Astrocyte (in vitro differentiated cells and primary cell): Measurements from ENCODE around the gene PEX10. TPM values are rescaled to one million over a fixed set of nuclear protein-coding genes. Genes with fewer than 3 reads are reported as not detected.

ENCODE experiments used
- DNase-seq: peaks from one replicate; pipeline ENCODE4 v3.0.0-alpha.2; 2010; ENCODE audit warnings: low read depth
- FAIRE-seq: peaks from 2 replicates; lab custom pipeline; 2011; peaks lifted over from hg19 to GRCh38; lab: Jason Lieb, UNC
- H2AFZ ChIP-seq: 2 replicates; pipeline ENCODE4 v1.6.0; 2012; ENCODE audit warnings: low read depth, low read length, inconsistent platforms
- H3K27ac ChIP-seq: 2 replicates; pipeline ENCODE4 v1.5.1; 2011; ENCODE audit warnings: low read depth, low read length, inconsistent platforms
- H3K27me3 ChIP-seq: 2 replicates; pipeline ENCODE4 v1.6.0; 2011; ENCODE audit warnings: low read length, inconsistent platforms; ENCODE audit not compliant: insufficient read depth
- H3K36me3 ChIP-seq: 2 replicates; pipeline ENCODE4 v1.5.1; 2011; ENCODE audit warnings: low read length, inconsistent platforms; ENCODE audit not compliant: insufficient read depth
- H3K4me1 ChIP-seq: 2 replicates; pipeline ENCODE4 v1.5.1; 2011; ENCODE audit warnings: low read length, inconsistent platforms; ENCODE audit not compliant: insufficient read depth
- H3K4me2 ChIP-seq: 2 replicates; pipeline ENCODE4 v1.6.0; 2012; ENCODE audit warnings: low read length, inconsistent platforms
- H3K4me3 ChIP-seq: 2 replicates; pipeline ENCODE4 v1.5.1; 2011; ENCODE audit warnings: low read depth, mild to moderate bottlenecking, low read length, inconsistent platforms; ENCODE audit not compliant: insufficient read depth
- H3K79me2 ChIP-seq: 2 replicates; pipeline ENCODE4 v1.6.0; 2012; ENCODE audit warnings: mild to moderate bottlenecking, low read length, inconsistent platforms; ENCODE audit not compliant: insufficient read depth
- H3K9ac ChIP-seq: 2 replicates; pipeline ENCODE4 v1.6.0; 2012; ENCODE audit warnings: mild to moderate bottlenecking, low read length, inconsistent platforms
- H3K9me3 ChIP-seq: 2 replicates; pipeline ENCODE4 v1.5.1; 2012; ENCODE audit warnings: low read depth, mild to moderate bottlenecking, low read length, inconsistent platforms; ENCODE audit not compliant: insufficient read depth
- H4K20me1 ChIP-seq: 2 replicates; pipeline ENCODE4 v1.6.0; 2012; ENCODE audit warnings: low read length, inconsistent platforms; ENCODE audit not compliant: insufficient read depth
- H3K27ac Mint-ChIP-seq: one replicate; pipeline ENCODE4 v1.8.0; 2021; ENCODE audit warnings: mild to moderate bottlenecking, mixed read lengths; ENCODE audit not compliant: unreplicated experiment
- H3K27me3 Mint-ChIP-seq: one replicate; pipeline ENCODE4 v1.8.0; 2021; ENCODE audit warnings: low read depth, mixed read lengths; ENCODE audit not compliant: unreplicated experiment
- H3K36me3 Mint-ChIP-seq: one replicate; pipeline ENCODE4 v1.8.0; 2021; ENCODE audit warnings: low read depth, mixed read lengths; ENCODE audit not compliant: unreplicated experiment
- H3K4me1 Mint-ChIP-seq: one replicate; pipeline ENCODE4 v1.8.0; 2021; ENCODE audit warnings: low read depth, mixed read lengths; ENCODE audit not compliant: unreplicated experiment
- H3K4me3 Mint-ChIP-seq: one replicate; pipeline ENCODE4 v1.8.0; 2021; ENCODE audit warnings: mild to moderate bottlenecking, moderate library complexity, mixed read lengths; ENCODE audit not compliant: unreplicated experiment
- H3K9me3 Mint-ChIP-seq: one replicate; pipeline ENCODE4 v1.8.0; 2021; ENCODE audit warnings: mild to moderate bottlenecking, mixed read lengths; ENCODE audit not compliant: unreplicated experiment
- EZH2 ChIP-seq: IDR thresholded peaks from 2 replicates; pipeline ENCODE4 v1.6.1; 2012; ENCODE audit warnings: mild to moderate bottlenecking, low read length, inconsistent platforms; ENCODE audit not compliant: insufficient read depth
- total RNA-seq: library from RNA; stranded (reverse); gene quantifications from 2 replicates; pipeline ENCODE4 v1.2.1, GENCODE V29; 2021
- TF ChIP-seq, protein P1 (sequence below): IDR thresholded peaks from 2 replicates; pipeline ENCODE4 v1.5.1; 2011; ENCODE audit warnings: low read depth, mild to moderate bottlenecking, inconsistent platforms, low read length, moderate library complexity; ENCODE audit not compliant: insufficient read depth

Gene PEX10
- total RNA-seq, 1 donor from 2014 or later = 16.6 TPM

DNA sequence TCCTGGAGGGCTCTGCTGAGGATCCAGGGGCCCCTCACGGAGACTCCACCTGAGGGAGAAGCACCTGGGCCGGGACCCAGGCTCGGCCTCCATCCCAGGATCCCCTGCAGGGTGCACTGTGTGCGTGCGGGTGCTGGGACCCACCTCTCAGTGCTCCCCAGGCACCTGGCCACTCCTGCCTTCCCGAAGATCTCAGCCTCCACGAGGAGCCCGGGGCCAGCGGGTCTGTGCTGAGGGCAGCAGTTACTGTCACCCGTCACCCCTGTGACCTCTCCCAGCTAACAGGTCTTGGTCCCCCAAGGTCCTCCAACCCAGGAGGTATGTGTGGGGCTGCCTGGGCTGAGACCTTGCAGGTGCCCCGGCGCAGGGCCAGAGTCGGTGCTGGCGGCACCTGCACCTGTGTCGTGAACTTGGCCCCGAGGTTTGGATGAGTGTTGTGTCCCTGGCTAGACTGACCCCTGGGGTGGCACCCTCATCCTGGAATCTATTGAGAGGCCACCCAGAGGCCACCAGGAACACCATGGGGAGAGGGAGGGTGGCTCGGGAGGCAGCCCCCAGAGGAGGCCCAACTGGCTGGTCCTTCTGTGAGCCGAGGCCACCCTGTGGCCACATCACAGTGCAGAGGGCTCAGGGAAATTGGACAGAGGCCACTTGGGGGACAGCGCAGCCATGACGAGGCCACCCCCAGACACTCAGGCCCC is 38.7 kb downstream of the PEX10 start:
- H3K36me3 ChIP-seq = no peaks in the 10 kb centered on the region
- no peak for FAIRE-seq
- H3K27ac ChIP-seq = no peak overlapping the region
- no peak overlapping the region for H2AFZ ChIP-seq
- H3K79me2 ChIP-seq = no peaks in the 10 kb centered on the region
- H4K20me1 ChIP-seq = no peaks in the 10 kb centered on the region
- no peak for TF ChIP-seq EZH2
- TF ChIP-seq, protein P1, sequence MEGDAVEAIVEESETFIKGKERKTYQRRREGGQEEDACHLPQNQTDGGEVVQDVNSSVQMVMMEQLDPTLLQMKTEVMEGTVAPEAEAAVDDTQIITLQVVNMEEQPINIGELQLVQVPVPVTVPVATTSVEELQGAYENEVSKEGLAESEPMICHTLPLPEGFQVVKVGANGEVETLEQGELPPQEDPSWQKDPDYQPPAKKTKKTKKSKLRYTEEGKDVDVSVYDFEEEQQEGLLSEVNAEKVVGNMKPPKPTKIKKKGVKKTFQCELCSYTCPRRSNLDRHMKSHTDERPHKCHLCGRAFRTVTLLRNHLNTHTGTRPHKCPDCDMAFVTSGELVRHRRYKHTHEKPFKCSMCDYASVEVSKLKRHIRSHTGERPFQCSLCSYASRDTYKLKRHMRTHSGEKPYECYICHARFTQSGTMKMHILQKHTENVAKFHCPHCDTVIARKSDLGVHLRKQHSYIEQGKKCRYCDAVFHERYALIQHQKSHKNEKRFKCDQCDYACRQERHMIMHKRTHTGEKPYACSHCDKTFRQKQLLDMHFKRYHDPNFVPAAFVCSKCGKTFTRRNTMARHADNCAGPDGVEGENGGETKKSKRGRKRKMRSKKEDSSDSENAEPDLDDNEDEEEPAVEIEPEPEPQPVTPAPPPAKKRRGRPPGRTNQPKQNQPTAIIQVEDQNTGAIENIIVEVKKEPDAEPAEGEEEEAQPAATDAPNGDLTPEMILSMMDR = no peak
- no peaks in the 10 kb centered on the region for H3K9me3 Mint-ChIP-seq
- no peak overlapping the region for H3K9ac ChIP-seq
- H3K4me2 ChIP-seq = no peak overlapping the region
- H3K27me3 Mint-ChIP-seq = peaks cover 2% of the 10 kb centered on the region
- no peaks in the 10 kb centered on the region for H3K4me1 ChIP-seq
- H3K9me3 ChIP-seq = no peaks in the 10 kb centered on the region
- H3K27ac Mint-ChIP-seq = no peak overlapping the region
- H3K4me3 Mint-ChIP-seq = no peak overlapping the region
- no peak overlapping the region for H3K4me3 ChIP-seq
- H3K4me1 Mint-ChIP-seq = no peaks in the 10 kb centered on the region
- no peaks in the 10 kb centered on the region for H3K36me3 Mint-ChIP-seq
- H3K27me3 ChIP-seq = no peaks in the 10 kb centered on the region
- DNase-seq = no peak

GRCh38 chr1:2372551-2373490 is 39.5 kb downstream of the PEX10 start:
- no peaks in the 10 kb centered on the region for H3K4me1 Mint-ChIP-seq
- no peak overlapping the region for H3K4me3 Mint-ChIP-seq
- Histone ChIP-seq H4K20me1 (no peaks in the 10 kb centered on the region), H3K27ac (no peak overlapping the region), H3K4me1 (no peaks in the 10 kb centered on the region), H3K4me3 (no peak overlapping the region), H3K79me2 (no peaks in the 10 kb centered on the region), H3K36me3 (no peaks in the 10 kb centered on the region), H3K9ac (no peak overlapping the region), H2AFZ (no peak overlapping the region), H3K4me2 (no peak overlapping the region), H3K27me3 (no peaks in the 10 kb centered on the region), H3K9me3 (no peaks in the 10 kb centered on the region)
- peaks cover 2% of the 10 kb centered on the region for H3K27me3 Mint-ChIP-seq
- H3K9me3 Mint-ChIP-seq = no peaks in the 10 kb centered on the region
- DNase-seq = no peak
- H3K36me3 Mint-ChIP-seq = peaks cover 3% of the 10 kb centered on the region
- TF ChIP-seq, protein P1 = no peak
- TF ChIP-seq EZH2 = no peak
- no peak for FAIRE-seq
- no peak overlapping the region for H3K27ac Mint-ChIP-seq
